Fibroblast of skin of abdomen (primary cell): ENCODE data around the gene CACFD1.

Source experiments
- DNase-seq: peaks from one replicate; pipeline ENCODE4 v3.0.0-alpha.2; 2013

Gene CACFD1

DNA sequence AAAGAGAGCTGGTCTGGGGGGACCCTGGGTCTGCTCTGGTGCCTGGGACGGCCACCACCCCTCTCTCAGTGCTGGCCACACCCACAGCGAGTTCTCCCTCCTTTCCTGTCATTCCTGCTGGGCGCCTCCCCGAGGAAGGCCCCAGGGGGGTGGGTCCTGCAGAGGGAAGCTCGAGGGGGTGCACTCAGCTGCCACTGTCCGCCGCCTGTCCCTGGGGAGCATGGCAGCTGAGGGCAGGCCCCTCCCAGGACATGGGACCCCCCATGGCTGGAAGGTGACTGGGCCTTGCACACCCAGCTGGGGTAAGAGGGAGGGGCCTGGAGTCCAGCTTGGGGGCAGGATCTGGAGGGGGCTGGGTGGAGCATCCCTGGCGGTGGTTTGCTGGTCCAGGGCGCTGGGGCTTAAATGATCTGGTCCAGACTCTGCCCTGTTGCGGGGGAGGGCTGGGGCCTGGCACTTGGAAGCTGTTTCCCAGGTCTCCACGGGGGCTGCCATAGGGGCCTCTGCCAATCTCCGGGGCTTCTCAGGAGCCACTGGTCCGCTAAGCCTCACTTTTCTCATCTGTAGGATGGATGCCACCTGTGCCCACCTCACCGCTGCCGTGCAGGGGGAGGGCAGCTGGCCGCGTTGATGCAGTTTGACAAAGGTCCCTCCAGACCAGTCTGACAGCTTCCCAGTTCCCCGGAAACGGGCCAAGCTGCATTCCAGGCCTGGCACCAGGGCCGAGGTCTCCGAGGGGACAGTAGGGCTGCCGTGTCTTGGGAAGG, 25.1 kb downstream of the CACFD1 start:
- DNase-seq = no peak

DNA sequence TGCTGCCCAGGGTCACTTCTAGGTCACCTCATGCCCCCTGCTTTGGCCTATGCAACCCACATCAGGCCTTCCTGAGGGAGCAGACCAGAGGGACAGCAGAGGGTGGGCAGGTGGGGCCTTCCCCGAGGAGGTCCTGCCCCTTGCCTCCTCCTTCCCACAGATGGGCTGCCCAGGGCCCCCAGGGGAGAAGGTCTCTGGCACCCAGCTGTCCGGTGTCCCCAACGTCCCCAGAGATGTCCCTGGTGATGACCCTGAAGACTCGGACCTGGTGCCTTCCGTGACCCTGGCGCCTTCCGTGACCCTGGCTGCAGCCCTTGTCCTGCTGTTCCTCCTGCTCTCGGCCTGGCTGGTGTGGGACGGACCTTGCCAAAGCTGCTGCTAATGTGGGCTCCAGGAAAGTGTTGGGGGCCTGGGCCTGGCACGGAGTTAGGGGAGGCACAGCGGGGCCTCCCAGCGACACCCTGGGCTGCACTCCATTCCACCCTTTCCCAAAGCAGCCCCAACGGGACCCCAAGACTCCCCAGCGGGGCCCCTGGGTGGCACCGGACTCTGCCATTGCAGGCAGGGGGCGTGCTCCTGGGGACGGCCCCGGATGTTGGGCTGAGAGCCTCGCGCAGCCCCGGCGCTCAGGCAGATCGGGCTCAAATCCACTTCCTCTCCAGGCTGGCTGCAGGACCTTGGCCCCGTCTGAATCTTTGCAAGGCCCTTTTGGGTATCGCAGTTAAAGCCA, 25.9 kb downstream of the CACFD1 start:
- DNase-seq = no peak

DNA sequence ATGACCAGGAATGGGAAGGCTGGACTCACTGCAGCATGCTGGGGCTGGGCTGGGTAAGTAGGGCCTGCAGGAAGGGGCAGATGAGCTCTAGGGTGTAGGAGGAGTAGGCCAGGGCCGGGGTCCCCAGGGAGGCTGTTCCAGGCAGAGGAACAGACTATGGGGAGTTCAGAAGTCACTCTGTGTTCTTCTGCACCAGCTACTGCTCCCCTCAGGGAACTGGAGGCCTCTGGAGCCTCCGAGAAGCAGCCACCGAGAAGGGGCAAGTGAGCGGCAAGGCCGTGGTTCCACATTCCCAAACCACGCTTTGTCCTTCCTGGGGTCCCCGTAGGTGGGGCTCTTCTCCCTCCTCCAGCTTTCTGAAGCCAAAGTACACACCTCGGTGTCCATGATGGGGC, 27.6 kb downstream of the CACFD1 start:
- DNase-seq = no peak

DNA sequence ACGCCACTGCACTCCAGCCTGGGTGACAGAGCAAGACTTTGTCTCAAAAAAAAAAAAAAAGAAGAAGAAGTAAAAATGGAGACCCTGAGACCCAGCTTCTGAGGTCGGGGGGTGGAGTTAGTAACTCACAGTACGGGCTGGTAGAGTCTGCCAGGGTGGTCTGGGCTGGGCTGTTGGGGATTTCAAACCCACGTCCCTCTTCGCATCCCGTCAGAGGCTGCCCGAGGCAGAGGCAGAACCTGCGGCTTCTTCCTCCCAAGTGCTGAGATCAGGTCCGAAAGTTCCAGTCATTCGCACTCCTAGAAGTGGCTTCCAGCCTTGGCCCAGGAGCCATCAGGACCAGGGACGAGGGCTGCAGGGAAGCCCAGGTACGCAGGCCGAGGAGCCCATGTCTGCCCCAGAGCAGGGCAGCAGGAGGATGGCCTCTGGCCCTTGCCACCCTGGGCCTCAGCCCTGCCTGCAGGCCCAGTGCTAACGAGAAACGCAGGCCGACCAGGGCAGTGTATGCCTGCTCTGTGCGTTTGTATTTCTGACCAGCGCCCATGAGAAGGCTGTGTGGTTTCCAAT, 29.0 kb downstream of the CACFD1 start:
- DNase-seq = no peak

DNA sequence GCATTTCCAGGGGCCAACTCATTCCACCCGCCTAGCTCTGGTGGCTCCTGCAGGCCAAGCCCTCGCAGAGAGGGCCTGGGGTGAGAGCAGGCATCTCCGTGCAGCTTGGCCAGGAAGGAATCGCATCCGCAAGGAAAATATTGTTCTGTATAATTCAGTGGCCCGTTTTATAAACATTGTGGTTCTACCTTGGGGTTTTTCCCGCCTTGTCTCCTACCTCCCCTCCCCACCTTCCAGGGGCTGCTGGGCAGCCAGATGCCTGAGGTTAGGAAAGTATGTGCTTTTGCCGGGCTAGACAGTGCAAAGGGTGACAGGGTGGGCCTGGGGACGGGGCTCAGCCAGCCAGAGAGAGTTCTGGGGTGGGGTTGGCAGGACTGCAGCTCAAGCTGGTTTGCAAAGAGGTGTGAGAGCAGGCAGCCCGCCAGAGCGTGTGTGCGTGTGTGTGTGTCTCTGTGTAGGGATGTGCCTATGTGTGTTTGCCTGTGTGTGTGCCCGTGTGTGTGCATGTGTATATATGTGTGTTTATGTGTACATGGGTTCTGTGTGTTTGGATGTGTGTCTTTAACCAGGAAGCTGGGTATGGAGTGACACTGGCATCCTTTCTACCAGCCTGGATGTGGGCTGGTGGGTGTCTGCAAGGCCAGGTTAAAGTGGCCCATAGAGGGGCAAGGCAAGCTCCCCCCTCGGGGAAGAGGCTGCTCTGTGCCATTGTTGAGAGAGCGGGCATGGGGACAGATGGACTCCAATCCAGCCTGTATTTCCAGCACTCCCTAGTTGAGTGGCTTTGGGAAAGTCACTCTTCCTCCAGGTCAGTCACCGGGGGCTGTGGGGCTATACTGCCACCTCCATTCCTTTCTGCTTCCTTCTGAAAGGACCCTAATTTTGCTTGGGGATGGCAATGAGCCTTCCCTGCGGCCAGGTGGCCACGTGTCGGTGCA, 29.7 kb downstream of the CACFD1 start:
- no peak for DNase-seq

DNA sequence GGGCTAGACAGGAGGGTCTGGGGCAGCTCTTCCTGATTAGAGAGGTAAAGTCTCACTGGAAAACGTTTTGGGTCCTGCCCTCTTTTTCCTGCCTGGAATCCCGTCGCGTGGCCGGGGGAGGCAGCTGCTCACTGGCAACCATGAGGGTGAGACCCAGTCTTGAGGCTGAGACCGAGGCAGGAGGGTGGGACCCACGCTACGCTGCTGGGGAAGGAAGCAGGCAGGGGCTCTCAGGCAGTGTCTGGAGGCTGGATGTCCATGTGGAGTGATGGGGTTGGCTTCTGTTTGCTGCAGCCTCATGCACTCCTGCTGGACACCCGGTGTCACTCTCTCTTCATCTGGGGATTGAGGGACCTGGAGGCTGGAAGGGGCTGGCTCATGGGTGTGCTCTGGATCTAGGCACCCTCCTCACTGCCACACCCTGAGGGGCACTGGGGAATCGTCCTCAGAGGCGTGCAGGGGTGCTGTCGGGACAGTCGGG, 30.5 kb downstream of the CACFD1 start:
- no peak for DNase-seq

DNA sequence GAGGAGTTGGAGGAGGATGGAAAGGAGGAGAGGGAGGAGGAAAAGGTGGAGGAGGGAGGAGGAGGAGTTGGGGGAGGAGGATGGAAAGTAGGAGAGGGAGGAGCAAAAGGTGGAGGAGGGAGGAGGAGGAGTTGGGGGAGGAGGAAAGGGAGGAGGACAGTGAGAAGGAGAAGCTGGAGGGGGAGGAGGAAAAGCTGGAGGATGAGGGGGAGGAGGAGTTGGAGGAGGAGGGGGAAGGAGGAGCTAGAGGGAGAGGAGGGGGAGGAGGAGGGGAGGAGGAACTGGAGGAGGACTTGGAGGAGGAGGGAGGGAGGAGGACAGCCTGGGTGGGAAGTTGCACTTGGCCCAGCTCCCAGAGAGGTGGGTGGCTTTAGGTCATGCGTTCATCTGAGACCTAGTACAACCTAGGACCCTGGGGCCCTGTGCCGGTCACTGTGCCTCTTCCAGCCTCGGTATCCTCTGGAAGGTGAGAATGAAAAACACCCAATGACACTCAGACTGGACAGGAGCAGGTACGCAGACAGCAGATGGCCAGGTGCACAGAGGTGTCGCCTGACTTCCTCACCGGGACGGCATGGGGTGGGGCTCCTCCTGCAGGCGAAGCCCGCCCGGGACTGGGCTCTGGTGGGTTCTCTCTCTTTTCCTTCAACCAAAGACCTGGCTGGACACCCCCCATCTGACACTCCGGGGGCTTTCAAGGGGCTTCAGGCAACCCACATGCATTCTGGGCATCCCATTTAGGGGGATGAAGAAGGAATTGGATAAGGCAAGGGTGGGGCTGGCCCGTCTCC, 31.3 kb downstream of the CACFD1 start:
- no peak for DNase-seq

DNA sequence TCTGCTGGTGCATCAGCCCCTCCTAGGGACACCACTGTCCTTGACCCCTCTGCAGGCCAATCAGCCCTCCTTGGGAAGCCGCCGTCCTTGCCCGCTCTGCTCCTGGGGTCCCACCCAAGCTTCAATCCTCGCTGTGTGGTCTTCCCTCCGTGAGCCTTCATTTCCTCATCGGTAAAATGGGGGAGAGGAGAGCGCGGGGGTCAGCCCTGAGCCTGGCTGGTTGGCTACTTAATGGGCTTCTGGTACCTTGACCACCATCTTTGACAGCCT, 31.8 kb downstream of the CACFD1 start:
- no peak for DNase-seq

DNA sequence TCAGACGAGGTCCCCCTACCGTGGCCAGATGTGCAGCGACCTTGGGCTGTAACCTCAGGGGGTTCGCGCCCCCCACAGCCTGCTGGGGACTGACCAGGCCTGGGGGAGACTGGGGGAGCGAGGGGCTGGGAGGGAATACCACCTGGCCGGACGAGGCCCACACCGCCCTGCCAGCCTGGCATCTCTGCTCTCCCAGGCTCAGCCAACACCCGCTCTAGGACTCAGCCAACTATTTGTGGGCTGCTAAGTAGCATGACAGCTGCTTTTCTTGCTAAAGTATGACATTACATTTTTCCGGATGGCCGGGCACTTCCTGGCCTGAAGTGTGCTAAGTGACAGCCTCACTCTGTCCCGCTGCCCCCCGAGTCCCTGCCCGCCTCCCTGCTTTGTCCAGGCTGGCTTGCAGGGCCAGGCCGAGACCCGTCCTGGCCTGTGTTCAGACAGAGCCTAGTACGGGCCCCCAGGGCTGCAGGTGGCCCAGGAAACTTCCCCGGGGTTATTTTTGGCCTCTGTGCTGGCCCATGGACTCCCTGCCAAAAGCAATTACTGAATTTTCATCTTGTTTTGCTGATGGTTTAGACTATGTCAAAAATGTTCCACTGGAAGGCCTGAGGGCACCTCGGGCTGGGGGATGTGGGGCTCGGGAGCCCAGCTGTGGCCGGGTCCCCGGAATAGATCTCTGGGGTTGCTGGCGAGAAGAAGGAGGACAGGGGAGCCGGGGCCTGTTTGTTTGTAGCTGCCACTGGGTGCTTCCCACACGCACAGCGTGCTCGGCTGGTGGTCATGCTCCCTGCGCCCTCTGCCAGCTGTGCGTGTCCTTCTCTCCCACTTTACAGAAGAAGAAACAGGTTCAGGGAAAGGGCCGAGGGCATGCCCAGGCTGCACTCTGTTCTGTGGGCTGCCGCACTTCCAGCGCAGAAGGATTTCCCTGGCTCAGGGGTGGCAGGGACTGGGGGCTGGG, 32.6 kb downstream of the CACFD1 start:
- DNase-seq = no peak

DNA sequence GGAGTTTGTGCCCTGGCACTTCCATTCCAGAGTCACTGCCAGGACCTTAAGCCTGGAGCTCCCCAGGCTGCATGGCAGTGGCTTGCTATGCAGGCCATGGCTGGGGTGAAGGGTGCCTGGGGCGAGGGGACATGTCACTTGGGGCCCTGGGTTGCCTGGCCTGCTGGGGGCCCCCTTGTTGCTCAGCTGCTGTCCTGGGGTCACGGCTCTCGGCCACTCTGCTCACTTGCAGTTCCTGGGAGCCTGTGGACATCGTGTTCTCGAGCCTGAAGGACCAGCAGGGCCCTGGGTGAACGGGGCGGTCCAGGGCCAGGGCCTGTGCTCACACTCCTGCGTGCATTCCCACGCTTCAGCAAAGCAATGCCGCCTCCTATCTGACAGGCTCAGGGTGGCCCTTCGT, 33.6 kb downstream of the CACFD1 start:
- DNase-seq = no peak

DNA sequence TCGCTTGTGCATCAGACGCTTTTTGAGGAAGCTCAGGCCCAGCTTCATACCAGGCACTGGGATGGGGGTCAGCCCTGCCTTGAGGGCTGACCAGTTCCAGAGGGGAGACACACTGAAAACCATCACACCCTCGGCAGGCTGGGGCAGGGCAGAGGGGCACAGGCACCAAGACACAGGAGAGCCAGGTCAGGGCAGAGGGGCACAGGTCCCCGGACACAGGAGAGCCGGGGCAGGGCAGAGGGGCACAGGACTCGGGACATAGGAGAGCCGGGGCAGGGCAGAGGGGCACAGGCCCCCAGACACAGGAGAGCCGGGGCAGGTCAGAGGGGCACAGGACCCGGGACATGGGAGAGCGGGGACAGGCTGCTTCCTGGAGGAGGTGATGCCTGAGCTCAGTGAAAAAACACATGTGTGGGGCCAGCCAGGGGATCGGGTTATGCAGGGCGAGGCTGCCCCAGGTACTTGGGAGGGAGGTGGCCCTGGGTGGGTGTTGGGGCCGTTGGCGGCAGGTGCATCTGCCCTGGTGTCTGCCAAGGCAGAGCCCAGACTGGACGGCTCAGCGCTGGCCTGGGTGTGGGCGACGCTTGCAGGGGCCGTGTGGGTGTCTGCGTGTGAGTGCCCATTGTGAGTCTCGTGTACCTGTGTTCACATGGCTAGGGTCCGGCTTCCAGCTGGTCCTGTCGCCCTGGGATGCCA, 34.2 kb downstream of the CACFD1 start:
- DNase-seq = no peak

DNA sequence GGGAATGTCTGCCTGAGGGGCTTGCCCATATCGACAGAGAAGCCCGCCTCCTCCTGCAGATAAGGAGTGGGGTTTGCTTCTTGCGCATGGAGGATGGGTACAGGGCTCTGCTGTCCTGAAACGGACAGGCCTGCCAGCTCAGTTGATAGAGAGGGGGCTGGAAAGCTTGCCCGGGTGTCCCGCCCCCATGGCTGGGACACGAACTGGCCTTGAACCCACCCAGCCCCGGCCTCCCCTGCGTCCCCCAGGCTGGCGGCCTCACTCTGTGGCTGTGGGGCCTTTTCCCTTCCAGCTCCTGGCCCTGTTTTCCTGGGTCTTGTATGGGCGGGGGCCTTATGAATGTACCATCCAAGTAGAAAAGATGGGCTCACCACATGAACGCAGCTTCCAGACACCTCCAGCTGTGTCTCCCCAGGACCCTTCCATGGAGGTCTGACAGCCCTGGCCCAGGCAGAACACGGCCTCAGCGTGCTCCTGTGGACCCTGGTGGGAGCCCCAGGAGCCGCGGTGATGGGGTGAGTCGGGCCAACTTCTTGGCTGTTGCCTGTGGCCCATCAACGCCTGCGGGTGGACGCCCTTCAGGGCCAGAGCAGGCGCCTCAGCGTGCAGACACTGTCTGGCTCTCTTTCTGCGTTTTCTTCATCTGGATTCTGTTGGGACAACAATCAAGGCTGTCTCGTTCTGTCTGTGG, 35.0 kb downstream of the CACFD1 start:
- no peak for DNase-seq

DNA sequence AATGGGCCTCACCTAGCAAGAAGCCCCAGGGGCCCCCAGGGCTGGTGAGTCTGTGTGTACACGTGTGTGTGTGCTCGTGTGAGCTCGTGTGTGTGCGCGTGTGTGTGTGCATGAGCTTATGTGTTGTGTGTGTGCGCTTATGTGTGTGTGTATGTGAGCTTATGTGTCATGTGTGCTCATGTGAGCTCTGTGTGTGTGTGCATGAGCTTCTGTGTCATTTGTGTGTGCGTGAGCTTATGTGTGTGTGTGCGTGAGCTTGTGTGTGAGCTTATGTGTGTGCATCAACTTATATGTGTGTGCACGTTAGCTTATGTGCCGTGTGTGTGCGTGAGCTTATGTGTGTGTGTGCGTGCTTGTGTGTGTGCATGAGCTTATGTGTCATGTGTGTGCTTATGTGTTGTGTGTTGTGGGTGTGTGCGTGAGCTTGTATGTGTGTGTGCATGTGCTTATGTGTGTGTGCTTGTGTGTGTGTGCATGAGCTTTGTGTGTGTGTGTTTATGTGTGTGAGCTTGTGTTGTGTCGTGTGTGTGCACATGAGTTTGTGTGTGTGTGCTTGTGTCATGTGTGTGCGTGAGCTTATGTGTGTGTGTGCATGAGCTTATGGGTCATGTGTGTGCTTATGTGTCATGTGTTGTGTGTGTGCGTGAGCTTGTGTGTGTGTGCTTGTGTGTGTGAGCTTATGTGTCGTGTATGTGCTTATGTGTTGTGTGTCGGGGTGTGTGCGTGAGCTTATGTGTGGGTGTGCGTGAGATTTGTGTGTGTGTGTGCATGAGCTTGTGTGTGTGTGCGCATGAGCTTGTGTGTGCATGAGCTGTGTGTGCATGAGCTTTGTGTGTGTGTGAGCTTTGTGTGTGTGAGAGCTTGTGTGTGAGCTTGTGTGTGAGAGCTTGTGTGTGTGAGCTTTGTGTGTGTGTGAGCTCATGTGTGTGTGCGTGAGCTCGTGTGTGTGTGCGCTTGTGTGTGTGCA, 35.8 kb downstream of the CACFD1 start:
- DNase-seq = no peak

DNA sequence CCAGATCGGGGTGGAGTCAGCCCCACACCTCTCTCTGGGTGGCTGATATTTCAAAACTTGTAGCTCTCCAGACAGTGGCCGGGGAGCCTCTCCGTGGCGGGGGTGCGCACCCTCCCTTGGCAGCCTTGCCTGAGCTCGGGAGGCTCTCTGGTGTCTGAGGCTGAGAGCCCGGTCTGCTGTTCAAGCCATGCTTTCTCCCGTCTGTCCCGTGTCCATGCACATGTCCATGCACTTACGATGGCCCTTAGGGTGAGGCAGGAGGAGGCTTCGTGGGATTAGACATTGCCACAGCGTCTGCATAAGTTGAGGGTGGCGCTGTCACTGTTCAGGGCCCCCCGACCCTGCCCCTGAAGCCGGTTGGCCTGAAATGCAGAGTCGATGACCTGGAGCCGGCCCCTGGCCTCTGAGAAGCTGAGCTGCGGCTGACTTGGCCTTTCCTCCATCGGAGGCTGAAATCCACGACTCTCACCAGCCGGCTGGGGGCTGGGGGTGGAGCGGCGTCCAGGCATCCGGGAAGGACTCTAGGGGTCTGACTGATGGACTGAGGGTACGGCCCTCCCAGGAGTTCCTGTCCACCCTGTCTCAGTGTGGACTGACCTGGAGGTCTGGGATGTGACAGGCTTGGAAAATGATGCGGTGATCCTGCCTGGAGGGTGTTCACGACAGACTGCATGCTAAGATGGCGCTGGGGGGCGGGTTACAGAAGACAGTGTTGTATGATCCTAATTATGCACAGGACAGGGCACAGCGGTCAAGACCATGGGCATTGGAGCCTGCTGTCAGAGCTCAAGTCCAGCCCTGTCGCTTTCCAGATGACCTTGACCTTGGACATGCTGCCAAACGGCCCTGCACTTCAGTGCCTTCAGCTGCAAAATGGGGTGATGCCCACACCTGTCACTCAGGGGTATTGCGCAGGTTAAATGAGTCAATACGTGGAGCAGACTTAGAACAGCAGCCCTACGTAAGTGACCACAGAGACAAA, 37.4 kb downstream of the CACFD1 start:
- no peak for DNase-seq

DNA sequence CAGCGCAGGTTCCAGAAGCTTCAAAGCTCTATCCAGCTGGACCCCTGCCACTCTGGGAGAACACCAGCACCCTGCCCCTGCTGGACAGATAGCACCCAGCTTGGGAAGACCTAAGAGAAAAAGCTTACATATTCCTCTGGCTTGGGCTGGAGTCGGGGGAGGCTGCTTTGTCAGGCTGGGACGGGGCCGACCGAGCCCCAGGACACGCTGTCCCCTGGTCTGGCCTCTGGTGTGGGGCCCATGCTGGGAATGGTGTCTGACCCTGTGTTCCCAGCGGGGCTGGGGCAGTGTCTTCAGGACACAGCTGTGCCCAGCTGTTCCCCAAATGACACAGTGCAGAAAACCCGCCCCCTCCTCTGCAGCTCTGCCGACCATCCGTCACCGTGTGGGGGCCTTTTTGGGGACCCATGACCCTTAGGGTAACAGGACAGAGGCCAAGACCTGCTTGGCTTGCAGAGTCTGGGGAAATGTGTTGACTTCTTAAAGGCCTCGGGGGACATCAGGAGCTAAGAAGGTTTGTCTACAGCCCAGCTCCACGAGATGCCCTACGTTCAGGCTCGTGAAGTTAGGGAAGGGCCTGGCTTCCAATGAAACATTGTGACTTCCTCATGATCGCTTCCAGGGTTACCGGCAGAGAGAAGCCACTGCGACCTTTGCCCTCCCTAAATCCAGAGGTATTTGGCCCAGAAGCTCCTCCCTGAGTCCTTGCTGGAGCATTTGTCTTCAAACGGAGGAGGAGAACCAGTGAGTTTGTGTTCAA, 39.5 kb downstream of the CACFD1 start:
- DNase-seq = no peak

DNA sequence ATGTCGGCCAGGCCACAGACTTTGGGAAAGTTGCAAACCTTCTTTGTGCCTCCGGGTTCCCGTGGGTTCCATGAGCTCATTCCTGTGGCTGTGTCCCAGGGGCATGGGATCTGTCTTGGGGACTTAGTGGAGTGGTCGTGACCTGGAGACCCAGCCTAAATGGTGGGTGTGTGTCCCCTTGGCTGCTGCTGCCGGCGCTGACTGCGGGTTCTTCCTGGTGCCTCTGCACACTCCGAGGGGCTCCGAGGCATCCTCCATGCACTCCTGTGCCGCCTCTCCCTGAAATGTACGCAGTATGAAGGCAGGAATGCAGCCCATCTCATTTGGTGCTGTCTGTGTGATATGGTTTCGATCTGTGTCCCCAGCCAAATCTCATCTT, 40.1 kb downstream of the CACFD1 start:
- no peak for DNase-seq
